Type B pancreatic cell (in vitro differentiated cells): Measurements from ENCODE around the gene HHIPL1. TPM values are rescaled to one million over a fixed set of nuclear protein-coding genes. Genes with fewer than 3 reads are reported as not detected.

Experiments used
- DNase-seq: peaks from one replicate; pipeline ENCODE4 v3.0.0; 2021; ENCODE audit warnings: mixed read lengths; ENCODE audit not compliant: unreplicated experiment; ENCODE audit errors: extremely low spot score
- H3K27ac Mint-ChIP-seq: 2 replicates; pipeline ENCODE4 v1.8.0; 2021; ENCODE audit warnings: mild to moderate bottlenecking, mixed read lengths
- H3K27me3 Mint-ChIP-seq: 2 replicates; pipeline ENCODE4 v1.8.0; 2021; ENCODE audit warnings: mixed read lengths
- H3K36me3 Mint-ChIP-seq: 2 replicates; pipeline ENCODE4 v1.8.0; 2021; ENCODE audit warnings: mixed read lengths
- H3K4me1 Mint-ChIP-seq: one replicate; pipeline ENCODE4 v1.8.0; 2021; ENCODE audit warnings: mixed read lengths; ENCODE audit not compliant: unreplicated experiment
- H3K4me3 Mint-ChIP-seq: 2 replicates; pipeline ENCODE4 v1.8.0; 2021; ENCODE audit warnings: mild to moderate bottlenecking, mixed read lengths
- H3K9me3 Mint-ChIP-seq: 2 replicates; pipeline ENCODE4 v1.8.0; 2021; ENCODE audit warnings: mixed read lengths
- total RNA-seq: library from RNA; stranded (reverse); gene quantifications from 2 replicates; pipeline ENCODE4 v1.2.1, GENCODE V29; 2021; ENCODE audit warnings: low replicate concordance
- TF ChIP-seq, protein P1 (sequence below): fragments of 200-600 bp; sonication (generic); conservative IDR thresholded peaks from 2 replicates; pipeline ENCODE4 v1.5.0; 2021; ENCODE audit warnings: antibody characterized with exemption, mild to moderate bottlenecking

HHIPL1 gene
- total RNA-seq, 1 donor from 2014 or later: 1.4 TPM

DNA sequence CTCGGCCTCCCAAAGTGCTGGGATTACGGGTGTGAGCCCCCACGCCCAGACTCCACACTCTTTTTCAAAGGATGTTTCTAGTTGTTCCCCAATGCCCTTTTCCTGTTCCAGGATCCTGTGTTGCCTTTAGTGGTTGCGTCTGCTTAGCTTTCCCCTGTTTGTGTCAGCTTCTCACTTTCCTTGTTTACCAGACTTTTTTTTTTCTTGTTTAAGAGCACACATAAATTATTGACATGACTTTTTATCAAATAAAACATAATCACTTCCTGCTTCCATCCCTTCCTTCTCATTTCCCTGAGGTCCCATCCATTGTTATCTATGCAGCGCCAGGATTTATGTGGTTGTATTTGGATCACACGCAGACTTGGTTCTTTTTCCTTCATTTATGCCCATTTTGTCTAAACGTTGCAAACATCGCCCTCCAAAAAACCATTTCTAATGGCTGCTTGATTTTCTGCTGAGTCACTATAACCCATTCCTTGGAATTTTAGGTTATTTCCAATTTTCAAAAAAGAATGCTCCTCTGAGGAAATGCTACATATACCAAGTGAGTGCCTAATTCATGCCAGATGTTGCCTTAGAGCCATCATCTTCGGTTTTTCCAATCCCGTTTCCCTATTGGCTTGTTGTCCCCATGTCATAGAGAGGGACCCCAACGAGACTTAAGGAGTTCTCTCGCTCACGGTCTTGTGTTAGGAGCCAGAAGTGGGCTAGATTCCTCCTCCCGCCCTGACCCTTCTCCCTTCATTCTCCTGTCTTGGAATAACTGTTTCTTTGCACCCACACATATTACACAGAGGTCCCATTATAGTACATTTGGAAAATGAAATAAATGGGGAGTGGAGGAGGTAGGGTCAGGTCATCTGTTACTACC, 25.7 kb downstream of the HHIPL1 start:
- Mint-ChIP-seq H3K36me3 (no peaks in the 10 kb centered on the region), H3K27ac (peak overlapping the region; percentile 3), H3K27me3 (no peaks in the 10 kb centered on the region), H3K4me3 (peak overlapping the region; percentile 40), H3K4me1 (peaks cover 41% of the 10 kb centered on the region), H3K9me3 (no peaks in the 10 kb centered on the region)
- DNase-seq: no peak
- TF ChIP-seq, protein P1, sequence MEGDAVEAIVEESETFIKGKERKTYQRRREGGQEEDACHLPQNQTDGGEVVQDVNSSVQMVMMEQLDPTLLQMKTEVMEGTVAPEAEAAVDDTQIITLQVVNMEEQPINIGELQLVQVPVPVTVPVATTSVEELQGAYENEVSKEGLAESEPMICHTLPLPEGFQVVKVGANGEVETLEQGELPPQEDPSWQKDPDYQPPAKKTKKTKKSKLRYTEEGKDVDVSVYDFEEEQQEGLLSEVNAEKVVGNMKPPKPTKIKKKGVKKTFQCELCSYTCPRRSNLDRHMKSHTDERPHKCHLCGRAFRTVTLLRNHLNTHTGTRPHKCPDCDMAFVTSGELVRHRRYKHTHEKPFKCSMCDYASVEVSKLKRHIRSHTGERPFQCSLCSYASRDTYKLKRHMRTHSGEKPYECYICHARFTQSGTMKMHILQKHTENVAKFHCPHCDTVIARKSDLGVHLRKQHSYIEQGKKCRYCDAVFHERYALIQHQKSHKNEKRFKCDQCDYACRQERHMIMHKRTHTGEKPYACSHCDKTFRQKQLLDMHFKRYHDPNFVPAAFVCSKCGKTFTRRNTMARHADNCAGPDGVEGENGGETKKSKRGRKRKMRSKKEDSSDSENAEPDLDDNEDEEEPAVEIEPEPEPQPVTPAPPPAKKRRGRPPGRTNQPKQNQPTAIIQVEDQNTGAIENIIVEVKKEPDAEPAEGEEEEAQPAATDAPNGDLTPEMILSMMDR: no peak

DNA sequence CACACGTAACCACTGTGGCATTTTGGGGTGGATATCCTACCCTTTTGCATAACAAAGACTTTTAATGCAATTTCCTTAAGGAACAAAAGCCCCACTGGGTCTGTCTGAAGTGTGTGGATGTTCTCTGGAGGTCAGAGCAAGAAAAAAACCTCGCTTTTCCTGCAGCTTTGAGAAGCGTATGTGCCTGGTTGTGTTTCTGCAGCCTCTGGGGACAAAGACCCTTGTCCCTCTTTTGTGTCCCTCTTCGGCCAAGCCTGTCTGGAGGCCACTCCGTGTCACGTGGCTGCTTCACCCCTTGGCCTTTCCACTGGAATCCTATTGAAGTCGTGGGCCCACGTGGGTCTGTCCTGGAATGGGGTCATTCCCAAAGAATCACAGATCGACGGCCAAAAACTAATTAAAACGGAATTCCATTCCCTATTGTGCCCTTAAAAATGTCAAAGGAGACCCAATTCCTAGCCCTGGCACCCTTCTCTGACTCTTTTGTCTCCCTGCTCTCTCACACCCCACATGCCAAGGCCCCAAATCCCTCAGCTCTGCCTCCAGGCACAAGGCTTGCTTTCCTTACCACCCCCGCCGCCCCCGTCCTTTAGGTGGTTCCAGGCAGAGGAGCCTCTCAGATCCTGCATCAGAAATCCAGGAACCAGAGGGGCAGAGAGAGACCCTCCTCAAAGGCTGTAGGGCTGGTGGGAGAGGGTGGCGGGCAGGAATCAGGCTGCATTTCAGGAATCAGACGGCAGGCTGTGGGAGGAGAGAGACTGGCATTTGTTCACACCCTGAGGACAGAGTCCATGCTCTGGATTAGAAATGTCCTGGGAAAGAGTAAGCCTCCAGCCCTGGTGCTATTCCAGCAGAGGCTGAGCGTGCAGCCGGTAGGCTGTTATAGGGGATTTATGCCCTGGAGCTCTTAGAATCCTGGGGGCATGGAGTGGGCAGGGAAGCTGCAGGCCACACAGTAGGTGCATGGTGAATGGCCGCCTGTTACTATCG, 26.6 kb downstream of the HHIPL1 start:
- no peaks in the 10 kb centered on the region for H3K9me3 Mint-ChIP-seq
- peaks cover 36% of the 10 kb centered on the region for H3K4me1 Mint-ChIP-seq
- DNase-seq: no peak
- H3K4me3 Mint-ChIP-seq: no peak overlapping the region
- no peaks in the 10 kb centered on the region for H3K27me3 Mint-ChIP-seq
- no peaks in the 10 kb centered on the region for H3K36me3 Mint-ChIP-seq
- TF ChIP-seq, protein P1: no peak
- peak overlapping the region; percentile 3 for H3K27ac Mint-ChIP-seq

DNA sequence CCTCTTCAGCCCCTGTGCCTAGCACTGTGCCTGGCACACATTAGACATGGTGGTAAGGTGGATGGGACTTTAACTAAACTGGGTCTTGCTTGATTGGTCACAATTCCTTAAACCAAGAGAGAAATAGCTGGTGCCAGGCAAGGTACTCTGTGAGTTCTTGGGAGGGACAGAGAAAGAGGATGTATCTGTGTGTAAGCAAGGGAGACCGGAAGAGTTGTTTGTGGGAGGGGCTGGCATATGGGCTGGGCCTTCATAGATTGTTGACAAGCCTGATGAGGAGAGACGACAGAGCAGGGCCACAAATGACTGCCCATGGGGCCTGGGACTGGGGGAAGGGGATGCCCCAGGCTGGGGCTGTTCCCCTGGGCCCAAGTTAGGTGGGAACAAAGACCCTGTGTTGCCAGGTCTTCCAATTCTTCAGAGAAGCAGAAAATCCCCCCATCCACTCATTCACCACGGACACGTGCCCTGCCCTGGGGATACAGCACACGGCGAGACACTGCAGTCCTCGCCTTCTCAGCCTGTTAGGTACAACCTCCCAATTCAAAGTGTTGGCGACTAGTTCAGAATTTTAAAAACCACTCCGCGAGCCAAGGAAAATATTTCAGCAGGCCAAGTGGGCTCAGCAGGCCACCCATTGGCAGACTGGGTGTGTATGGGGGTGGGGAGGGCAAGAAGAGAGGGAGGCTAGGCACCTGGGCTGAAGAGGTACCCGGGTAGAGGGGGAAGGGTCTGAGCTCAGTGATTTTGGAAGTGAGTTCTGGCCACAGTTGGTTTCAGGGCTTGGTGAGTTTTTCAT, 27.8 kb downstream of the HHIPL1 start:
- H3K4me3 Mint-ChIP-seq: no peak overlapping the region

DNA sequence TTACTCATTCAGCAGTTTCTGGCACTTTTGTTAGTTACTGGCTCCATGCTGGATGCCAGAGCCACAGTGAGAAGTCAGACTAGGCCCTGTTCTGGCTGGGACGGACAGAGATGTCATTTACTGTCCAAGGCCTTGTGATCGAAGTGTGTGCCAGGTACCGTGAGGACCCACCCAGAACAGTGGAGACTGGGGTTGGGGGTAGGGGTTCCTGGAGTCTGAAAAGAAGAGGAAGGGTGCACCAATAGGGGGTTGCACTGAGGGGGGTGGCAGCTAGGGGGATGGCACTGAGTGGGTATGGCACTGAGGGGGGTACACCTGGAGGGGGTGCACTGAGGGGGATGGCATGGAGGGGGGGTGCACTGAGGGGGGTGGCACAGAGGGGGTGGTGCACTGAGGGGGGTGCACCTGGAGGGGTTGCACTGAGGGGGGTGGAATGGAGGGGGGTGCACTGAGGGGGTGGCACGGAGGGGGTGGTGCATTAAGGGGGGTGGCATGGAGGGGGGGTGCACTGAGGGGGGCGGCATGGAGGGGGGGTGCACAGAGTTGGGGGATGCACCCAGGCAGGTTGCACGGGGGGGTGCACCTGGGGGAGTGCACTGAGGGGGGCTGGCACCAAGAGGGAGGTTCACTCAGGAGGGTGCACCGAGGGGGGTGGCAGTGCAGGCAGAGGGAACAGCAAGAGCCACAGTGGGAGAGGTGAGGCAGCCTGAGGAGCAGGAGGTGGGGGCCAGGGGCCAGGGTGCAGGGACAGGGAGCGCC, 28.6 kb downstream of the HHIPL1 start:
- Mint-ChIP-seq H3K36me3 (no peaks in the 10 kb centered on the region), H3K4me3 (no peak overlapping the region), H3K4me1 (peaks cover 32% of the 10 kb centered on the region), H3K27ac (peak overlapping the region; percentile 59), H3K9me3 (no peaks in the 10 kb centered on the region), H3K27me3 (no peaks in the 10 kb centered on the region)
- TF ChIP-seq, protein P1: no peak
- no peak for DNase-seq

More for the DNA sequence above, 27.8 kb downstream of the HHIPL1 start:
- Mint-ChIP-seq H3K27me3 (no peaks in the 10 kb centered on the region), H3K36me3 (no peaks in the 10 kb centered on the region), H3K9me3 (no peaks in the 10 kb centered on the region), H3K4me1 (peaks cover 32% of the 10 kb centered on the region), H3K27ac (peak overlapping the region; percentile 59)
- no peak for DNase-seq
- TF ChIP-seq, protein P1: no peak
